GM19324 (cell line): ENCODE measurements around the gene ACYP2.
"Not testable (repeated sequence)": the region's sequence is repeated elsewhere in the genome, so short reads cannot be mapped to it uniquely, and the experiment has no call there.

Experiments
- ATAC-seq: cut with Tn5 transposase; IDR thresholded peaks from one replicate; pipeline ENCODE4 v1.9.1; 2021; ENCODE audit warnings: mild to moderate bottlenecking, moderate library complexity; ENCODE audit not compliant: unreplicated experiment, low FRiP score

Gene ACYP2

GRCh38 chr2:54259413-54260240, 144.2 kb downstream of the ACYP2 start:
- ATAC-seq: no peak

- ATAC-seq: no peak
Observed at GRCh38 chr2:54260241-54260595, 144.8 kb downstream of the ACYP2 start.

GRCh38 chr2:54261537-54261936, 146.1 kb downstream of the ACYP2 start:
- ATAC-seq: no peak

- no peak for ATAC-seq
Observed at GRCh38 chr2:54262015-54262765, 146.8 kb downstream of the ACYP2 start.

- ATAC-seq: not testable (repeated sequence)
Observed at GRCh38 chr2:54265081-54265480, 149.7 kb downstream of the ACYP2 start.

- no peak for ATAC-seq
Observed at GRCh38 chr2:54267577-54267976, 152.2 kb downstream of the ACYP2 start.

DNA sequence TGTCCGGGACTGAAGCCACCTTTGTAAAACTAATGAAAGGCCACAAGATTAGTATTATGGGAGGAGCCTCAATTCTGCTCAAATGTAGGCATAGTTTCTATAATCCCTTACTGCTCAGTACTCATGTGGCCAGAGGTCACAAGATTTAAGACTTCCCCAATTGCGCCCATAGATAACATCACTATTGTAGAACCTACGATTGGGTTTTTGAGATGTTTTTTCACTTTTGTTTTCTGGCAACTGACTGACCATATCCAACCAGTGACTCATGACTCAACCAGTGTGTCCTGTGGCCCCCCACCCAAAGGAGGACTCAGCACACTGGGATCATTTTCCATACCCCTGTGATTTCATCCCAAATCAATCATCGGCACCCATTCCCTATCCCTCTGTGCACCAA, 155.8 kb downstream of the ACYP2 start:
- no peak for ATAC-seq

- ATAC-seq: peak; percentile 85
Observed at GRCh38 chr2:54271843-54272627, 156.6 kb downstream of the ACYP2 start.

DNA sequence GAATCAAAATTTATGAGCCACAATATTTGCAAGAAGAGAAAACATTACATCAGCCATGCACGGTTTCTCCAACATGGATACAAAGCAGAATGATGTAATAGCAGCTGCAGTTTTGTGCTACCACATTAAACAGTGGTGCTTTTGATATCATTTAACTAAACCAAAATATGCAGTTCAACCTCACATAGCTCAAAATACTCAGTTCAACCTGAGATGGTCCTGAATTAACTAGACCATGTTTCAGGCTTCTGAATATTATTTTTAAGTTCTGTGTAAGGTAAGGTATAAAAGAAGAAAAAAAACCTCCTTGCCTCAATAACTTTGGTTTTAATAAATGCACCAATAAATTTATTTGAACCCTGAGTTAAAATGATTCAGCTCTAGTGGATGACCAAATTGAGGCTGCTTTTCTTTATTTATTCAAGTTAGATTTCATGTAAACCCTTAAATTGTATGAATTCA, 159.4 kb downstream of the ACYP2 start:
- no peak for ATAC-seq

GRCh38 chr2:54275541-54275940, 160.1 kb downstream of the ACYP2 start:
- ATAC-seq: no peak

DNA sequence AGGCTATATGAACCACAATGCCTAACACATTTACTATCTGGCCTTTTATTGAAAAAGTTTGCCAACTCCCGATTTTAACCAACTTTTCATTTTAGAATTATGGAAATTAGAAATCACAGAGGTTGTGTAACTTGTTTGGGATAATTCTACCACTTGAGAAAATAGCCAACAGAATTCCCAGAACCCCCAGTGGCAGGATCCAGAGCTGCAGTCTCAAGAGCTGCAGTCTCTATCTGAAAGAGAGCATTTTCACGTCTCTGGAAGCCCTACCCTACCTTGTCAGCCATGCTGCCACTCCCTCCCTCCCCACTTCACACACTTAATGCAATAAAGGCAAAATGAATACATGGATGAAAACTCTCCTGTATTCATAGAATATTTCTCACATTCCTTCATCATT, 164.0 kb downstream of the ACYP2 start:
- ATAC-seq: no peak

- no peak for ATAC-seq
Observed at GRCh38 chr2:54284826-54285225, 169.4 kb downstream of the ACYP2 start.

DNA sequence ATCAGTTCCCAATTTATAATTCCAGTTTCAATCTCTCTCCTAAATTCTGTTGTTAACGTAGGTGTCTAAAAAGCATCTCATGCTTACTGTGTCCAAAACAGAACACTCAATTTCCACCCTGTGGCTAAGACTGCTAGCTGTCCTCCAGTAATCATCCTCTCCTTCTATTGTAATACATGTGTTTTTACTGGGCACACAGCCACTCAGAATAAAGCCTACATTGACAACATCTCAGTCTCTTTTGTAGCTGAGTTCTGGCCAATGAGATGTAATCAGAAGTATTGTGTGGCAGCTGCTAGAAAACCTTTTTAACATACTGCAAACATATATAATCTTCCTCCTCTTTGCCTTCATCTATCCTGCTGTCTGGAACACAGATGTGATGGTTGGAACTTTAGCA, 170.0 kb downstream of the ACYP2 start:
- ATAC-seq: no peak

DNA sequence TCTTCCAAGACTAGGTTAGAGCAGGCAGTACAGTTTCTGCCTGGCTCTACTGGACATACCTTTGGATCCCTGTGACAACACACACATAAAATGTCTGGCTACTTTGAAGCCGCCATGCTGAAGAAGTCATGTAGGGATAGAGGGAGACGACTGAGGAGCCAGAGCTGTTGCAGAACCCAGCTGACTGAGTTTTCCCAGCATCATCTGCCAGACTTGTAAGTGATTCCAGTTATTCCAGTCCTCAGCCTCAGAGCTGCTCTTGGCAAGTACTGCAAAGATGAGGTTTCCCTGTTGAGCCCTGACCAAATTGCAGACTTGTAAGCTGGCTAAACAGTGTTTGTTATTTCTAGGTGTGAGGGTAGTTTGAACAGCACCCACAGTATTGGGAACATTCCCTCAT, 172.1 kb downstream of the ACYP2 start:
- ATAC-seq: no peak

GRCh38 chr2:54289917-54290316, 174.5 kb downstream of the ACYP2 start:
- ATAC-seq: no peak

DNA sequence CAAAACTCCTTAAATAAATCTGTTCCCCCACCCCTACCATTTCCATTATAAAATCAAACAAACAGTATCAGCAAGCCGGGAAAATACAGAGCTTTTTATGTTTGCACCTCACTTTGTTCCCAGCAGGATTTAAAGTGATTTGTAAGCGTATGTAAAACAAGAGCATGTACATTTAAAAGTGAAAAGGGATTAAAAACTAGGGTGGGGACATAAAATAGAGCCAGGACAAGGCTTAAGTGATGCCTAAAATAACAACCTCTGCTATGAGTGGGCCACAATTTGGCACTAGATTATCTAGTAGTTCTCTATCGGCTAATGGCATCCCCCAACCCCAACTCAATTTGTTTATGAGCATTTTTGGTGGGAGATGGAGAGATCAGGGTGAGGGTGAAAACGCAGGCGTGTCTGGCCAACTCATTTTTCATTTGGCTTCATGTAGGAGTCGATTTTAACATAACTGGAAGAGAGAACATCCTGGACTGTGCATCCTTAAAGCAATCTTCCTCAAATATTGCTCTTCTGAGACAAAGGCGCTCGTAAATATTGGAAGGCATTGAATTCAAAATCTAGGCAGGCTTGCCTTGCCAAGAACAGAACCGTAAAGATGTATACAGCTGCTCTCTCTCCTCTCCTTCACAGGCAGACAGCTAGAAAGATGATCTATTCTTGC, 175.1 kb downstream of the ACYP2 start:
- no peak for ATAC-seq

GRCh38 chr2:54294665-54295064, 179.2 kb downstream of the ACYP2 start:
- not testable (repeated sequence) for ATAC-seq

GRCh38 chr2:54295911-54296310, 180.5 kb downstream of the ACYP2 start:
- no peak for ATAC-seq

DNA sequence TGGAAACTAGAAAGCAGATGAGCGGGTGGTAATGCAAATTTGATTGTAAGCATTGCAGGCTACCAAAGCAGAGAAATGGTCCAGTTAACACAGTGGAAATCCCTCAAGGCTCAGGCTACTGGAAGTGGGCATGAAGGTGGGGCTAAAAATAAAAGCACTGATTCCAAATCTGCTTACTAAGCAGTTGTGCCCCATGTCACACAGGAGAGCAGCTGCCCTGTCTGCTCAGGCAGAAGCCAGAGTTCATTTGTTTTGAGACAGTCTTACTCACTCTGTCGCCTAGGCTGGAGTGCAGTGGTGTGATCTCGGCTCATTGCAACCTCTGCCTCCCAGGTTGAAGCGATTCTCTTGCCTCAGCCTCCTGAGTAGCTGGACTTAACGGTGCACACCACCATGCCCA, 183.1 kb downstream of the ACYP2 start:
- ATAC-seq: no peak

GRCh38 chr2:54303631-54304030, 188.2 kb downstream of the ACYP2 start:
- ATAC-seq: no peak

DNA sequence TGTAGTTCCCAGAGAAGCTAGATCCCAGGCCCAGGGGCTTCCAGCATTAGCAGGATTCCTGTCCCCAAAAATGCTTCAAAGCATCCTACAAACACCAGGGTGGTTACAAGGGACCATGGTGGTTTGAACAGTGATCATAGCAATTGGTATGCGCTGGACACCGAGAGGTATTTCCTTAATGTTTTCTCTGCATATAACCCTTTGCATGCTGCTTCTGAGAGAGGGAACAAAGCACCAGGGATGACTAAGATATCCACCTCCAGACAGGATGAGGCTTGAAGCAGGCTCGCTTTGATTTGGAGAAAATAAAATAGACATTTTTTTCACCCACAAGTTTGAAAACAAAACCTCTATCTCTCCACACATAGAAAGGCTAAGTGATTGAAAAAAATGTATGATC, 191.1 kb downstream of the ACYP2 start:
- ATAC-seq: no peak
